Cardiac ventricle fibroblast (primary cell): ENCODE measurements around the gene GJE1. TPM values are rescaled to one million over a fixed set of nuclear protein-coding genes. Genes with fewer than 3 reads are reported as not detected.

ENCODE experiments used
- total RNA-seq: library from RNA; depleted of rRNA; stranded (reverse); fragments of >200 nt; gene quantifications from 2 replicates; pipeline ENCODE4 v1.2.3, GENCODE V29; 2015

GJE1 gene, protein sequence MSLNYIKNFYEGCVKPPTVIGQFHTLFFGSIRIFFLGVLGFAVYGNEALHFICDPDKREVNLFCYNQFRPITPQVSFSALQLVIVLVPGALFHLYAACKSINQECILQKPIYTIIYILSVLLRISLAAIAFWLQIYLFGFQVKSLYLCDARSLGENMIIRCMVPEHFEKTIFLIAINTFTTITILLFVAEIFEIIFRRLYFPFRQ
- not detected in 2 replicates for total RNA-seq

DNA sequence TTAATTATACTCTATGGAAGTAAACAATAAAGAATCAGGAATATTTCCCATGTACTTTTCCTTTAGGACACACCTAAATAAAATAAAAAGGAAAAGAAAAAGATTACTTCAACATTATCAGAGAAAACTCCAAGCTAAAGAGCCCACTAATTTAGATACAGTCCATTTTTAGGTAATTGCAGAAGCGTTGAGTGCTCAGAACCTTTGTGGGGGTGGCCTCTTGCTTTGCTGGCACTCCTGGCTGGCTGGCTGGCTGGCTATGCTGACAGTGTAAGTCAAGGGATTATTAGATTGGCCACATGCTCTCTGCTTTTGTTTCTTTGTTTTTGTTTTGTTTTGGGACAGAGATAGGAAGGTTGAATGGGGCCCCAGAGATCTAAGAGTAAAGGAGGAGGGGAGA lies at the start of gene GJE1:
Gene GJE1, plus strand, starts transcription at position 301 of the 400 bp plus-strand sequence. CDS start 234 bp downstream, outside the sequence.

DNA sequence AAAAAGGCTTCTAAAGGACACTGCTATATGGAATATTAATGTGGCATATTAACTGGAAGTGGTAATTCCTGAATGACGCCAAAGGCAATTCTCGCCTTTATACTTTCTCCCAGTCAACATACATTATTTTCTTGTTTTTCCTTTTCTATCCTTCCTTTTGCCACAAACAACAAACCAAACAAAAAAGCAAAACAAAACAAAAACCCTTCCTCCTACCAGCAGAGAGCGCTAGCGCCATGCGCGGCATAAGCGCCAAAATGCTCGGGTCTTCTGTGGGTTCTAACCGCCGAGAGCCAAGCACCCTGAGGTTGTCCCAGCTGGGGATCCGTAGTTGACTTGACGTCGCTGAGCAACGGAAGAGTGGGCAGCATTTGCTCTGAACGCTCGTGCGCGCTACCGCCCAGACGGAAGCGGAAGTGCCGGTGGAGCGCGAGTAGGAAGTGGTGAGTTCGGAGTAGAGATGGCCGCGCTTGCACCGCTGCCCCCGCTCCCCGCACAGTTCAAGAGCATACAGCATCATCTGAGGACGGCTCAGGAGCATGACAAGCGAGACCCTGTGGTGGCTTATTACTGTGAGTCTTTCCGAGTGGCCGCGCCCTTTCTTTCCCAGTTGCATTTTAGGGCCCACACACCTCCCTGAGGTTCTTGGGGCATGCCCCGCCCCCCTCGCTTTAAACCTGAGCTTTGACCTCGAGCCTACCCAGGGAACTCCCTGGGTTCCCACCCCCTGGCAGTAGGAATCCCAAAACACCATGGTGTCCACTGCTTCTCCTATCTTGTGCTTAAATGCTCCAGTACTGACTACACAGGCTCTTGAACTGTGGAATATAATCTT lies 14.3 kb downstream of the GJE1 start, which contains the start of the genes NMBR and VTA1:
Gene NMBR, minus strand, starts transcription at position 295 of the 835 bp plus-strand sequence. CDS start 58,464 bp downstream, outside the sequence.
Gene VTA1, plus strand, starts transcription at position 436 of the 835 bp plus-strand sequence. Its CDS starts 25 bp downstream, at position 461.

Other genes starting within 250 kb of the GJE1 start
- not detected in 2 replicates for gene NMBR, start 14.2 kb downstream of the GJE1 start, total RNA-seq
- gene VTA1, start 14.3 kb downstream of the GJE1 start, total RNA-seq, result 34.9 and 35.2 TPM in 2 replicates
- 0.06 and 0.54 TPM in 2 replicates for gene ADGRG6, start 169.1 kb downstream of the GJE1 start, total RNA-seq